Posterior vena cava (tissue), 2 donors: ENCODE results near the gene MARCHF9. TPM values are rescaled to one million over a fixed set of nuclear protein-coding genes. Genes with fewer than 3 reads are reported as not detected.

Experiments used
- DNase-seq: peaks from one replicate; pipeline ENCODE4 v3.0.0-alpha.2; 2020; ENCODE audit warnings: low spot score
- intact Hi-C, 2 donors: fragments of 100-400 bp; cut with DNase I; formaldehyde crosslinking; loops; one replicate each; pipeline versions ENCODE4 v1.14.1 to v1.14.2; 2022 to 2023
- total RNA-seq, 2 donors: library from RNA; stranded (reverse); fragmentation: NEBNext Ultra II Directional; extraction: Animal tissue kit (Norgen Biotek cat#: 25700); gene quantifications; one replicate each; pipeline ENCODE4 v1.2.1, GENCODE V29; 2021
- donor health status: DM: yes; HTN: yes; CAD: no.
- donor health status: DM: yes; HTN: yes; CAD: no.

The MARCHF9 gene
- total RNA-seq, 2 donors from 2014 or later, result 7.4 to 9.4 TPM

- intact Hi-C loops, result no loop called here
These were observed 31.9 kb upstream of the MARCHF9 start for GRCh38 chr12:57722716-57723629.

GRCh38 chr12:57723630-57723962 lies 31.3 kb upstream of the MARCHF9 start:
- intact Hi-C loops, result no loop called here
- no peak for DNase-seq

More at GRCh38 chr12:57722716-57723629, 31.9 kb upstream of the MARCHF9 start:
- DNase-seq, result peak; percentile 72

GRCh38 chr12:57724003-57724935 lies 30.6 kb upstream of the MARCHF9 start:
- DNase-seq, result no peak
- intact Hi-C loops, result no loop called here

GRCh38 chr12:57724936-57725740 lies 29.8 kb upstream of the MARCHF9 start:
- peak; percentile 62 for DNase-seq
- intact Hi-C loops, result no loop called here

- no peak for DNase-seq
- intact Hi-C loops, result no loop called here
These were observed 29.1 kb upstream of the MARCHF9 start for GRCh38 chr12:57725851-57726150.

GRCh38 chr12:57726151-57726883 lies 28.6 kb upstream of the MARCHF9 start:
- peak; percentile 94 for DNase-seq
- intact Hi-C loops, result no loop called here

GRCh38 chr12:57726884-57727757 lies 27.8 kb upstream of the MARCHF9 start:
- intact Hi-C loops, result no loop called here
- DNase-seq, result peak; percentile 79

- DNase-seq, result peak; percentile 59
- intact Hi-C loops, result no loop called here
These were observed 27.0 kb upstream of the MARCHF9 start for GRCh38 chr12:57727758-57728395.

GRCh38 chr12:57729321-57729844 lies 25.5 kb upstream of the MARCHF9 start:
- intact Hi-C loops, result no loop called here
- peak; percentile 43 for DNase-seq

- intact Hi-C loops, result no loop called here
- peak; percentile 40 for DNase-seq
These were observed 24.4 kb upstream of the MARCHF9 start for GRCh38 chr12:57730336-57731067.

- no peak for DNase-seq
- intact Hi-C loops, result no loop called here
These were observed 23.4 kb upstream of the MARCHF9 start for GRCh38 chr12:57731411-57732080.

- intact Hi-C loops, result no loop called here
These were observed 22.6 kb upstream of the MARCHF9 start for GRCh38 chr12:57732270-57732669.

GRCh38 chr12:57732726-57733593 lies 21.9 kb upstream of the MARCHF9 start:
- intact Hi-C loops, result no loop called here

More at GRCh38 chr12:57732270-57732669, 22.6 kb upstream of the MARCHF9 start:
- DNase-seq, result no peak

GRCh38 chr12:57733928-57734327 lies 21.0 kb upstream of the MARCHF9 start:
- intact Hi-C loops, result no loop called here
- peak; percentile 68 for DNase-seq

More at GRCh38 chr12:57732726-57733593, 21.9 kb upstream of the MARCHF9 start:
- DNase-seq, result no peak

GRCh38 chr12:57734591-57734990 lies 20.3 kb upstream of the MARCHF9 start:
- intact Hi-C loops, result no loop called here
- DNase-seq, result peak; percentile 24
